ENCODE data around the gene CAMKK2.

DNA sequence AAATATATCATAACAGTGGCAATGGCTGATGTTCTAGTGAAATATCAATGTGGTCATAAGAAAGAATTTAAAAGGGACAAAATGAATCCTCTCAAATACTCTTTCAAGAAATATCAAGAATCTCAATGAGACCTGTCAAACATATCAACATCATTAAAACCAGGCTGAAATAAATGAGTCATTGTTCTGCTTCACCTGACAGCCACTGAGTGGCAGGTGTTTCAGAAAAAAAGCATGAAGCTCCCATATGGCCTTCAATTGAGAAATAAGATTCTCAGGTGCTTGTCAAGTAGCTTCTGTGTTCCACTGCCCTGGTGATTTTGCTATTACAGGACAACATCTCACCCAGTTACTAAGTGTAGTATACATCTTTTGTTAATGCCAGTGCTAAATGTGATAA, 34.2 kb upstream of the CAMKK2 start:
- TF ChIP-seq, protein P1, sequence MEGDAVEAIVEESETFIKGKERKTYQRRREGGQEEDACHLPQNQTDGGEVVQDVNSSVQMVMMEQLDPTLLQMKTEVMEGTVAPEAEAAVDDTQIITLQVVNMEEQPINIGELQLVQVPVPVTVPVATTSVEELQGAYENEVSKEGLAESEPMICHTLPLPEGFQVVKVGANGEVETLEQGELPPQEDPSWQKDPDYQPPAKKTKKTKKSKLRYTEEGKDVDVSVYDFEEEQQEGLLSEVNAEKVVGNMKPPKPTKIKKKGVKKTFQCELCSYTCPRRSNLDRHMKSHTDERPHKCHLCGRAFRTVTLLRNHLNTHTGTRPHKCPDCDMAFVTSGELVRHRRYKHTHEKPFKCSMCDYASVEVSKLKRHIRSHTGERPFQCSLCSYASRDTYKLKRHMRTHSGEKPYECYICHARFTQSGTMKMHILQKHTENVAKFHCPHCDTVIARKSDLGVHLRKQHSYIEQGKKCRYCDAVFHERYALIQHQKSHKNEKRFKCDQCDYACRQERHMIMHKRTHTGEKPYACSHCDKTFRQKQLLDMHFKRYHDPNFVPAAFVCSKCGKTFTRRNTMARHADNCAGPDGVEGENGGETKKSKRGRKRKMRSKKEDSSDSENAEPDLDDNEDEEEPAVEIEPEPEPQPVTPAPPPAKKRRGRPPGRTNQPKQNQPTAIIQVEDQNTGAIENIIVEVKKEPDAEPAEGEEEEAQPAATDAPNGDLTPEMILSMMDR (IDR thresholded peaks at IDR 0.05; ENCODE audit: low read depth, low read length): no peak
- no peak for TF ChIP-seq POLR2A (IDR thresholded peaks at IDR 0.05; ENCODE audit: extremely low read depth, insufficient read length)
- TF ChIP-seq, protein P2, sequence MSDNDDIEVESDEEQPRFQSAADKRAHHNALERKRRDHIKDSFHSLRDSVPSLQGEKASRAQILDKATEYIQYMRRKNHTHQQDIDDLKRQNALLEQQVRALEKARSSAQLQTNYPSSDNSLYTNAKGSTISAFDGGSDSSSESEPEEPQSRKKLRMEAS (IDR thresholded peaks at IDR 0.05; ENCODE audit: low read depth, low read length): no peak

Data from NB4 (cell line).